ENCODE measurements around the gene ZNF385D.

The ZNF385D gene

GRCh38 chr3:21621181-21621651 is 129.8 kb downstream of the ZNF385D start:
- Histone ChIP-seq H3K27ac (ENCODE audit: low read length) (no peak overlapping the region), H3K79me2 (ENCODE audit: insufficient read depth, low read length) (no peaks in the 10 kb centered on the region), H3K9ac (ENCODE audit: low read depth, low read length) (no peak overlapping the region), H3K36me3 (ENCODE audit: insufficient read depth, low read length) (no peaks in the 10 kb centered on the region), H3K4me3 (ENCODE audit: low read depth in 1 of 2, low read length in 2 of 2) (no peak overlapping the region), H3K4me2 (ENCODE audit: insufficient read depth, low read length) (no peak overlapping the region), H3K27me3 (ENCODE audit: insufficient read depth, low read length, poor library complexity) (no peaks in the 10 kb centered on the region), H3K4me1 (ENCODE audit: insufficient read depth, low read length) (no peaks in the 10 kb centered on the region), H3K9me3 (ENCODE audit: insufficient read depth, low read length, severe bottlenecking) (no peaks in the 10 kb centered on the region), H2AFZ (ENCODE audit: low read depth, low read length) (no peak overlapping the region), H4K20me1 (ENCODE audit: insufficient read depth, low read length) (no peaks in the 10 kb centered on the region)
- no peak for DNase-seq
- no peak for ATAC-seq (ENCODE audit: insufficient read depth, low read depth)
- TF ChIP-seq EZH2 (IDR thresholded peaks at IDR 0.05; ENCODE audit: borderline replicate concordance, low read depth, low read length, severe bottlenecking) (no peak), CTCF (IDR thresholded peaks at IDR 0.05; ENCODE audit: borderline replicate concordance, extremely low read depth, low read length, poor library complexity, severe bottlenecking) (no peak)

GRCh38 chr3:21620511-21621155 is 130.4 kb downstream of the ZNF385D start:
- TF ChIP-seq CTCF (IDR thresholded peaks at IDR 0.05; ENCODE audit: borderline replicate concordance, extremely low read depth, low read length, poor library complexity, severe bottlenecking) (no peak), EZH2 (IDR thresholded peaks at IDR 0.05; ENCODE audit: borderline replicate concordance, low read depth, low read length, severe bottlenecking) (no peak)
- Histone ChIP-seq H2AFZ (ENCODE audit: low read depth, low read length) (no peak overlapping the region), H3K27me3 (ENCODE audit: insufficient read depth, low read length, poor library complexity) (no peaks in the 10 kb centered on the region), H3K4me1 (ENCODE audit: insufficient read depth, low read length) (no peaks in the 10 kb centered on the region), H3K4me2 (ENCODE audit: insufficient read depth, low read length) (no peak overlapping the region), H3K9ac (ENCODE audit: low read depth, low read length) (no peak overlapping the region), H3K9me3 (ENCODE audit: insufficient read depth, low read length, severe bottlenecking) (no peaks in the 10 kb centered on the region), H3K79me2 (ENCODE audit: insufficient read depth, low read length) (no peaks in the 10 kb centered on the region), H4K20me1 (ENCODE audit: insufficient read depth, low read length) (no peaks in the 10 kb centered on the region), H3K36me3 (ENCODE audit: insufficient read depth, low read length) (no peaks in the 10 kb centered on the region), H3K4me3 (ENCODE audit: low read depth in 1 of 2, low read length in 2 of 2) (no peak overlapping the region), H3K27ac (ENCODE audit: low read length) (no peak overlapping the region)
- DNase-seq: no peak
- no peak for ATAC-seq (ENCODE audit: insufficient read depth, low read depth)

GRCh38 chr3:21618695-21619094 is 132.3 kb downstream of the ZNF385D start:
- H3K4me1 ChIP-seq (ENCODE audit: insufficient read depth, low read length): no peaks in the 10 kb centered on the region
- H3K9ac ChIP-seq (ENCODE audit: low read depth, low read length): no peak overlapping the region
- no peak overlapping the region for H2AFZ ChIP-seq (ENCODE audit: low read depth, low read length)
- H3K4me2 ChIP-seq (ENCODE audit: insufficient read depth, low read length): no peak overlapping the region
- no peak overlapping the region for H3K4me3 ChIP-seq (ENCODE audit: low read depth in 1 of 2, low read length in 2 of 2)
- no peaks in the 10 kb centered on the region for H3K9me3 ChIP-seq (ENCODE audit: insufficient read depth, low read length, severe bottlenecking)
- H3K27me3 ChIP-seq (ENCODE audit: insufficient read depth, low read length, poor library complexity): no peaks in the 10 kb centered on the region
- no peak overlapping the region for H3K27ac ChIP-seq (ENCODE audit: low read length)
- no peaks in the 10 kb centered on the region for H3K79me2 ChIP-seq (ENCODE audit: insufficient read depth, low read length)
- DNase-seq: no peak
- no peaks in the 10 kb centered on the region for H4K20me1 ChIP-seq (ENCODE audit: insufficient read depth, low read length)
- H3K36me3 ChIP-seq (ENCODE audit: insufficient read depth, low read length): no peaks in the 10 kb centered on the region
- no peak for ATAC-seq (ENCODE audit: insufficient read depth, low read depth)
- TF ChIP-seq EZH2 (IDR thresholded peaks at IDR 0.05; ENCODE audit: borderline replicate concordance, low read depth, low read length, severe bottlenecking) (no peak), CTCF (IDR thresholded peaks at IDR 0.05; ENCODE audit: borderline replicate concordance, extremely low read depth, low read length, poor library complexity, severe bottlenecking) (no peak)
